K562 (cell line): Measurements from ENCODE around the gene RTBDN. TPM values are rescaled to one million over a fixed set of nuclear protein-coding genes. Genes with fewer than 3 reads are reported as not detected.

Experiments
- FIP1L1 ChIP-seq: fragments of 200-400 bp; formaldehyde crosslinking; IDR thresholded peaks from 2 replicates; pipeline ENCODE4 v1.6.1; 2018; ENCODE audit warnings: mild to moderate bottlenecking, low read depth, low read length; ENCODE audit not compliant: poor library complexity, severe bottlenecking
- FOSL1 ChIP-seq: fragments of 200-800 bp; sonication (Bioruptor generic); conservative IDR thresholded peaks from 2 replicates; pipeline ENCODE4 v1.6.1; 2016; ENCODE audit warnings: missing genetic modification characterization, missing compliant biosample characterization
- MEF2D ChIP-seq: conservative IDR thresholded peaks from 2 replicates; pipeline ENCODE4 v1.6.1; 2016; ENCODE audit warnings: low read depth, missing genetic modification characterization, missing compliant biosample characterization
- POLR2A ChIP-seq: fragments of 450-650 bp; conservative IDR thresholded peaks from 2 replicates; pipeline ENCODE4 v1.6.1; 2016
- SMAD3 ChIP-seq: fragments of 450-650 bp; formaldehyde crosslinking; conservative IDR thresholded peaks from 2 replicates; pipeline ENCODE4 v1.4.0; 2020; ENCODE audit warnings: mild to moderate bottlenecking
- SMAD4 ChIP-seq: fragments of 250-450 bp; sonication (Bioruptor Pico); conservative IDR thresholded peaks from 2 replicates; pipeline ENCODE4 v1.8.0; 2021; ENCODE audit warnings: inconsistent platforms, mild to moderate bottlenecking, moderate library complexity
- polyA plus RNA-seq, 8 experiments: library from polyadenylated mRNA; depleted of rRNA in 4 of 8; stranded (reverse) in 5 of 8; unstranded in 3 of 8; fragments of >200 nt; fragmentation: Nextera tagmentation in 2 of 8; fragmentation: Illumina TruSeq in 1 of 8; extraction: Ambion mirVana in 2 of 8; extraction: Trizol in 1 of 8; gene quantifications; 2 replicates each; pipeline versions ENCODE4 v1.2.1 to v1.2.3, GENCODE V29; 2011 to 2014; ENCODE audit warnings: inconsistent platforms in 1 of 8, missing spikeins in 1 of 8
- total RNA-seq, 7 experiments: library from RNA; depleted of rRNA in 6 of 7; stranded (reverse); fragments of >200 nt in 6 of 7; fragmentation: Illumina TruSeq in 2 of 7; extraction: Trizol in 2 of 7; gene quantifications; 2 replicates each; pipeline versions ENCODE4 v1.2.1 to v1.2.3, GENCODE V29; 2011 to 2021; ENCODE audit warnings: low replicate concordance in 1 of 7
- TF ChIP-seq, protein P1 (sequence below), 3 experiments: IDR thresholded peaks in 2 of 3; conservative IDR thresholded peaks in 1 of 3; 2 replicates each; pipeline ENCODE4 v1.5.1; 2011 to 2012; ENCODE audit warnings: low read length in 3 of 3, mild to moderate bottlenecking in 3 of 3, control low read depth in 2 of 3, improper control_type of control experiment in 1 of 3, inconsistent platforms in 1 of 3, low read depth in 1 of 3, mixed read lengths in 1 of 3, moderate library complexity in 1 of 3; ENCODE audit not compliant: insufficient read depth in 2 of 3
- TF ChIP-seq, protein P2 (sequence below), 2 experiments: fragments of 150-350 bp in 1 of 2; IDR thresholded peaks; 2 replicates each; pipeline ENCODE4 v1.6.1; 2012 to 2016; ENCODE audit warnings: low read depth in 2 of 2, low read length in 2 of 2, mild to moderate bottlenecking in 1 of 2, moderate library complexity in 1 of 2
- TF ChIP-seq, protein P3 (sequence below): sonication (generic); formaldehyde crosslinking; IDR thresholded peaks from 2 replicates; pipeline ENCODE4 v1.8.0; 2022; ENCODE audit warnings: mild to moderate bottlenecking, missing genetic modification reagents

RTBDN gene
- total and polyA plus RNA-seq, 9 of the 15 experiments (the other 6 are each of a cell fraction or from before 2014, with no cell fraction given): 0.20 to 2.3 (median 0.72) TPM; not detected in 1

DNA sequence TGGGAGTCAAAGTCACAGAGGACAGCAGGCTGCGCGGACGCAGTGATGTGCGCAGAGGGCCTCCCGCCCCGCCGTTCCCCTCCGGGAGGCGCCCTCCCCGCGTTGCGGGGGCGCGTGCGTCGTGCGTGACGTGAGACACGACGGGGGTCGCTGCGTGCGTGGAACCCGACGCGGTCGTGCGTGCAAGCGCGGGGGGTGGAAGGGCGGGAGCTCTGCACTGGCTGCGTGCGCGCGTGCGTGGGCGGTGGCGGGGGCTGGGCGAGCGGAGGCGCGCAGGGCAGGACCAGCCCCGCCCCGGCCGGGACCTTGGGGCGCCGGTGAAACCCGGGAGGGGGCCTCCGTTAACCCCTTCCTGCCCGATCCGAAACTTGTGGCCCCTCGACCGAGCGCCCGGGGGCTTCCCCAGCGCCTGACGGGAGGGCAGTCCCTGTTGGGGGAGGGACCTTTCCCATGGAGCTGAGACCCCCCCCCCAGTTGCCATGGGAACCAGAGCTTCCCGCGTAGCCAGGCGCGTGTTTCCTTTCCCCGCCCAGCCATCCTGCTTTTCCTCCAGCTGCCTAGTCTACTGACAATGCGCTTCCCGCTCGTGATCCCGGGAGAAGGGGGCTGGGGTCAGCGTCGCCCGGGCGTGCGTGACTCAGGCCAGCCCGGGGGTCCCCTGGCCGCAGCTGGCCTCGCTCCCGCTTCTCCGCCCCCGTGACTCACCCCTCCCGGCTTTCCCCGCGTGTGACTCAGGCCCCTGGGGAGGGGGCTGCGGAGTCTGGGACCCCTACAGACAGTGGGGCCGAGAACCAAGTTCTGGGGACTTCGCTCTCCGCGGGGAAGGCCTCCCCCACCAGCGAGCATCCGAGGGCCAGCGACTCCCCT is 51.7 kb downstream of the RTBDN start (continued):
- TF ChIP-seq, protein P1, sequence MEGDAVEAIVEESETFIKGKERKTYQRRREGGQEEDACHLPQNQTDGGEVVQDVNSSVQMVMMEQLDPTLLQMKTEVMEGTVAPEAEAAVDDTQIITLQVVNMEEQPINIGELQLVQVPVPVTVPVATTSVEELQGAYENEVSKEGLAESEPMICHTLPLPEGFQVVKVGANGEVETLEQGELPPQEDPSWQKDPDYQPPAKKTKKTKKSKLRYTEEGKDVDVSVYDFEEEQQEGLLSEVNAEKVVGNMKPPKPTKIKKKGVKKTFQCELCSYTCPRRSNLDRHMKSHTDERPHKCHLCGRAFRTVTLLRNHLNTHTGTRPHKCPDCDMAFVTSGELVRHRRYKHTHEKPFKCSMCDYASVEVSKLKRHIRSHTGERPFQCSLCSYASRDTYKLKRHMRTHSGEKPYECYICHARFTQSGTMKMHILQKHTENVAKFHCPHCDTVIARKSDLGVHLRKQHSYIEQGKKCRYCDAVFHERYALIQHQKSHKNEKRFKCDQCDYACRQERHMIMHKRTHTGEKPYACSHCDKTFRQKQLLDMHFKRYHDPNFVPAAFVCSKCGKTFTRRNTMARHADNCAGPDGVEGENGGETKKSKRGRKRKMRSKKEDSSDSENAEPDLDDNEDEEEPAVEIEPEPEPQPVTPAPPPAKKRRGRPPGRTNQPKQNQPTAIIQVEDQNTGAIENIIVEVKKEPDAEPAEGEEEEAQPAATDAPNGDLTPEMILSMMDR (IDR thresholded peaks at IDR 0.05 in 2 of 3, conservative IDR thresholded peaks at IDR 0.05 in 1 of 3; ENCODE audit: insufficient read depth in 2 of 3, low read depth in 1 of 3, low read length in 3 of 3): peak; percentile 20 to 32 (median 30); a peak in 2 of 6 replicates
- TF ChIP-seq, protein P2, sequence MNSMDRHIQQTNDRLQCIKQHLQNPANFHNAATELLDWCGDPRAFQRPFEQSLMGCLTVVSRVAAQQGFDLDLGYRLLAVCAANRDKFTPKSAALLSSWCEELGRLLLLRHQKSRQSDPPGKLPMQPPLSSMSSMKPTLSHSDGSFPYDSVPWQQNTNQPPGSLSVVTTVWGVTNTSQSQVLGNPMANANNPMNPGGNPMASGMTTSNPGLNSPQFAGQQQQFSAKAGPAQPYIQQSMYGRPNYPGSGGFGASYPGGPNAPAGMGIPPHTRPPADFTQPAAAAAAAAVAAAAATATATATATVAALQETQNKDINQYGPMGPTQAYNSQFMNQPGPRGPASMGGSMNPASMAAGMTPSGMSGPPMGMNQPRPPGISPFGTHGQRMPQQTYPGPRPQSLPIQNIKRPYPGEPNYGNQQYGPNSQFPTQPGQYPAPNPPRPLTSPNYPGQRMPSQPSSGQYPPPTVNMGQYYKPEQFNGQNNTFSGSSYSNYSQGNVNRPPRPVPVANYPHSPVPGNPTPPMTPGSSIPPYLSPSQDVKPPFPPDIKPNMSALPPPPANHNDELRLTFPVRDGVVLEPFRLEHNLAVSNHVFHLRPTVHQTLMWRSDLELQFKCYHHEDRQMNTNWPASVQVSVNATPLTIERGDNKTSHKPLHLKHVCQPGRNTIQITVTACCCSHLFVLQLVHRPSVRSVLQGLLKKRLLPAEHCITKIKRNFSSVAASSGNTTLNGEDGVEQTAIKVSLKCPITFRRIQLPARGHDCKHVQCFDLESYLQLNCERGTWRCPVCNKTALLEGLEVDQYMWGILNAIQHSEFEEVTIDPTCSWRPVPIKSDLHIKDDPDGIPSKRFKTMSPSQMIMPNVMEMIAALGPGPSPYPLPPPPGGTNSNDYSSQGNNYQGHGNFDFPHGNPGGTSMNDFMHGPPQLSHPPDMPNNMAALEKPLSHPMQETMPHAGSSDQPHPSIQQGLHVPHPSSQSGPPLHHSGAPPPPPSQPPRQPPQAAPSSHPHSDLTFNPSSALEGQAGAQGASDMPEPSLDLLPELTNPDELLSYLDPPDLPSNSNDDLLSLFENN (IDR thresholded peaks at IDR 0.05; ENCODE audit: low read depth in 2 of 2, low read length in 2 of 2): 0 out of 4 replicates have a peak, but pooled peaks of 1 of the 2 experiments have one; percentile 40
- TF ChIP-seq FOSL1 (tag) (peak; percentile 70), SMAD3 (CRISPR knock-in tag) (no peak), FIP1L1 (peak; percentile 95), POLR2A (0 out of 2 replicates have a peak, but pooled peaks have one; percentile 35), MEF2D (tag) (no peak), SMAD4 (CRISPR knock-in tag) (peak; percentile 92)
- TF ChIP-seq, protein P3, sequence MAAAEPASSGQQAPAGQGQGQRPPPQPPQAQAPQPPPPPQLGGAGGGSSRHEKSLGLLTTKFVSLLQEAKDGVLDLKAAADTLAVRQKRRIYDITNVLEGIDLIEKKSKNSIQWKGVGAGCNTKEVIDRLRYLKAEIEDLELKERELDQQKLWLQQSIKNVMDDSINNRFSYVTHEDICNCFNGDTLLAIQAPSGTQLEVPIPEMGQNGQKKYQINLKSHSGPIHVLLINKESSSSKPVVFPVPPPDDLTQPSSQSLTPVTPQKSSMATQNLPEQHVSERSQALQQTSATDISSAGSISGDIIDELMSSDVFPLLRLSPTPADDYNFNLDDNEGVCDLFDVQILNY (CRISPR knock-in tag): peak; percentile 75; the same call in 1 of the 2 replicates
- TF ChIP-seq, all 486 proteins: peak for 148
